ENCODE results near the gene KSR1. TPM values are rescaled to one million over a fixed set of nuclear protein-coding genes. Genes with fewer than 3 reads are reported as not detected.
A peak's percentile ranks its signal among the peaks of the same experiment; 100 is the strongest.

The KSR1 gene
- total and polyA plus RNA-seq, 9 of the 15 experiments (the other 6 are each of a cell fraction or from before 2014, with no cell fraction given): 1.4 to 51.7 (median 18.4) TPM

- TF ChIP-seq KAT2B (IDR thresholded peaks at IDR 0.05; ENCODE audit: low read depth, low read length) (no peak), ZBED1 (IDR thresholded peaks at IDR 0.05) (no peak), THRAP3 (IDR thresholded peaks at IDR 0.05; ENCODE audit: borderline replicate concordance) (no peak), ZNF143 (CRISPR knock-in tag; IDR thresholded peaks at IDR 0.05) (no peak), WHSC1 (IDR thresholded peaks at IDR 0.05; ENCODE audit: low read length) (no peak), JUND (IDR thresholded peaks at IDR 0.05; ENCODE audit: borderline replicate concordance, low read depth, low read length) (peak; percentile 78), JUND (tag; IDR thresholded peaks at IDR 0.05; ENCODE audit: borderline replicate concordance, low read depth, low read length) (no peak; the same call in 2 of the 3 replicates), ATF3 (IDR thresholded peaks at IDR 0.05) (peak; percentile 78), ATF3 (CRISPR knock-in tag; conservative IDR thresholded peaks at IDR 0.05) (no peak), ZNF311 (CRISPR knock-in tag; IDR thresholded peaks at IDR 0.05) (no peak), ZNF384 (IDR thresholded peaks at IDR 0.05; ENCODE audit: low read depth, low read length) (no peak), KDM1A (IDR thresholded peaks at IDR 0.05) (no peak), FOXP4 (CRISPR knock-in tag; IDR thresholded peaks at IDR 0.05; ENCODE audit: borderline replicate concordance) (no peak), USF1 (CRISPR knock-in tag; IDR thresholded peaks at IDR 0.05) (no peak), E4F1 (CRISPR knock-in tag; IDR thresholded peaks at IDR 0.05; ENCODE audit: borderline replicate concordance) (no peak), ETV1 (tag; conservative IDR thresholded peaks at IDR 0.05; ENCODE audit: low read depth) (no peak), RBBP5 (IDR thresholded peaks at IDR 0.05; ENCODE audit: borderline replicate concordance, insufficient read depth, low read length, poor library complexity, severe bottlenecking) (no peak), JUNB (CRISPR knock-in tag; conservative IDR thresholded peaks at IDR 0.05) (0 out of 2 replicates have a peak, but pooled peaks have one; percentile 23), ARID1B (IDR thresholded peaks at IDR 0.05) (no peak)
- TF ChIP-seq, protein P1, sequence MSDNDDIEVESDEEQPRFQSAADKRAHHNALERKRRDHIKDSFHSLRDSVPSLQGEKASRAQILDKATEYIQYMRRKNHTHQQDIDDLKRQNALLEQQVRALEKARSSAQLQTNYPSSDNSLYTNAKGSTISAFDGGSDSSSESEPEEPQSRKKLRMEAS (CRISPR knock-in tag; IDR thresholded peaks at IDR 0.05): no peak
These were observed 96.1 kb downstream of the KSR1 start (continued) for GRCh38 chr17:27552276-27552732.
